AG09319 (cell line): ENCODE measurements around the gene ST6GALNAC2.
"Not testable (repeated sequence)": the region's sequence is repeated elsewhere in the genome, so short reads cannot be mapped to it uniquely, and the experiment has no call there.

Experiments
- DNase-seq: peaks from one replicate; pipeline ENCODE4 v3.0.0-alpha.2; 2010; ENCODE audit warnings: low read depth; ENCODE audit errors: extremely low read depth
- TF ChIP-seq, protein P1 (sequence below): IDR thresholded peaks from 2 replicates; pipeline ENCODE4 v1.5.1; 2011; ENCODE audit warnings: low read depth, mild to moderate bottlenecking, inconsistent platforms, low read length, moderate library complexity

The ST6GALNAC2 gene

DNA sequence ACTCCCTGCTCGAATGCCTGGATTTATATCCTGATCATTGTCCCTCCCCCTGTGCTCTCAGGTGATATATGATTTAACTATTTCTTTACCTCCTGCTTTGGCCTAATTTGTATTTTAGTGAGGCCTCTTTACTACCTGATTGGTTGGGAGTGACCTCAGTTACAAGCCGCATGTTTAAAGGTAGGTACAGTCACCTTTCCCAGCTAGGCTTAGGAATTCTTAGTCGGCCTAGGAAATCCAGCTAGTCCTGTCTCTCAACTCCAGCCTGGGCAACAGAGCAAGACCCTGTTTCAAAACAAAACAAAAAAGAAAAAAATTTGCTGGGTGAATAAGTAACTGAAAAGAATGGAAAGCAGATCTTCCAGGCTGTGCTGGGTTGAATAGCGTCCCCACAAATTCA, 26.8 kb upstream of the ST6GALNAC2 start:
- no peak for DNase-seq
- TF ChIP-seq, protein P1, sequence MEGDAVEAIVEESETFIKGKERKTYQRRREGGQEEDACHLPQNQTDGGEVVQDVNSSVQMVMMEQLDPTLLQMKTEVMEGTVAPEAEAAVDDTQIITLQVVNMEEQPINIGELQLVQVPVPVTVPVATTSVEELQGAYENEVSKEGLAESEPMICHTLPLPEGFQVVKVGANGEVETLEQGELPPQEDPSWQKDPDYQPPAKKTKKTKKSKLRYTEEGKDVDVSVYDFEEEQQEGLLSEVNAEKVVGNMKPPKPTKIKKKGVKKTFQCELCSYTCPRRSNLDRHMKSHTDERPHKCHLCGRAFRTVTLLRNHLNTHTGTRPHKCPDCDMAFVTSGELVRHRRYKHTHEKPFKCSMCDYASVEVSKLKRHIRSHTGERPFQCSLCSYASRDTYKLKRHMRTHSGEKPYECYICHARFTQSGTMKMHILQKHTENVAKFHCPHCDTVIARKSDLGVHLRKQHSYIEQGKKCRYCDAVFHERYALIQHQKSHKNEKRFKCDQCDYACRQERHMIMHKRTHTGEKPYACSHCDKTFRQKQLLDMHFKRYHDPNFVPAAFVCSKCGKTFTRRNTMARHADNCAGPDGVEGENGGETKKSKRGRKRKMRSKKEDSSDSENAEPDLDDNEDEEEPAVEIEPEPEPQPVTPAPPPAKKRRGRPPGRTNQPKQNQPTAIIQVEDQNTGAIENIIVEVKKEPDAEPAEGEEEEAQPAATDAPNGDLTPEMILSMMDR = no peak

DNA sequence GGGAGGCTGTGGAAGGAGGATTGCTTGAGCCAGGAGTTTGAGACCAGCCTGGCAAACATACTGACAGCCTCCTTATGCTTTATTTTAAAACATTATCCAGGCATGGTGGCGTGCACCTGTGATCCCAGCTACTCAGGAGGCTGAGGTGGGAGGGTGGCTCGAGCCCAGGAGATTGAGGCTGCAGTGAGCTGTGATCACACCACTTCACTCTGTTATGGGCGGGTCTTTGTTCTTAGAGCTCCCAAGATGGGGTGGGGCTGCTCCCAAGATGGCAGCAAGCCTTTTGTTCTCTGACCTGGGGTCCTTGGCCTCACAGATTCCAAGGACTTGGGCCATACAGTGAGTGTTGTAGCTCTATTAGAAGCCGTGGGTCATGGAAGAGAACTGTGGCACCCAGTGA, 26.1 kb upstream of the ST6GALNAC2 start:
- no peak for DNase-seq
- TF ChIP-seq, protein P1 = no peak

DNA sequence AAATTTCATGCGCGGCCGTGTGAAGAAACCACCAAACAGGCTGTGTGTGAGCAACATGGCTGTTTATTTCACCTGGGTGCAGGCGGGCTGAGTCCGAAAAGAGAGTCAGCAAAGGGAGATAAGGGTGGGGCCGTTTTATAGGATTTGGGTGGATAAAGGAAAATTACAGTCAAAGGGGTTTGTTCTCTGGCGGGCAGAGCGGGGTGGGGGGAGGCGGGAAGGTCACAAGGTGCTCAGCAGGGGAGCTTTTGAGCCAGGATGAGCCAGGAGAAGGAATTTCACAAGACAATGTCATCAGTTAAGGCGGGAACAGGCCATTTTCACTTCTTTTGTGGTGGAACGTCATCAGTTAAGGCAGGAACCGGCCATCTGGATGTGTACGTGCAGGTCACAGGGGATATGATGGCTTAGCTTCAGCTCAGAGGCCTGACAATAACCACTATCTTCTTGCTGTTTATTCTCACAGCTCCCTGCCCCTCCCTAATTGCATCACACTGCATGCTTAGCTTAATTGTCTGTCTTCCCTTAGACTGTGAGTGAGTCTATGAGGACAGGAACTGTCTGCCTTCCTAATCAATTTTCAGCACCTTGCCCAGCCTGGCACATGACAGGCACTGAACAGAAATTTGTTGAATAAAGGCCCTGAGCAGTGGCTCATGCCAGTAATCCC, 25.6 kb upstream of the ST6GALNAC2 start:
- DNase-seq = not testable (repeated sequence)

DNA sequence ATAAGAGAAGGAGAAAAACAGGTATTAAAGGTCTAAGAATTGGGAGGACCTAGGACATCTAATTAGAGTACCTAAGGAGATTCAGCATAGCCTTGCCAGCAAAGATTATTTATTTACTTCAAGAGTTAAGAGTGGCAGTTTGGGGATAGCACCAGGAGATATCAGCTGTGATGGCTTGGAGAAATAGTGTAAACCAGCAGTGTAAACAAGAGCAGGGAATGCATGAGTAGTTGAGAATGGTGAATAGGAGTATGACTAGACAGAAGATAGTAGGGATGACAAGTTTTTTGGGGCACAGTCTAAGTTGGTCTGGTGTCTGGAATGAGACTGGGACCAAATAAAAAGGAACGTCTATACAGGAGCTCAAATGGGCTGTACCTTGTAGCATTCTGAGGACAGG, 21.0 kb upstream of the ST6GALNAC2 start:
- not testable (repeated sequence) for DNase-seq

DNA sequence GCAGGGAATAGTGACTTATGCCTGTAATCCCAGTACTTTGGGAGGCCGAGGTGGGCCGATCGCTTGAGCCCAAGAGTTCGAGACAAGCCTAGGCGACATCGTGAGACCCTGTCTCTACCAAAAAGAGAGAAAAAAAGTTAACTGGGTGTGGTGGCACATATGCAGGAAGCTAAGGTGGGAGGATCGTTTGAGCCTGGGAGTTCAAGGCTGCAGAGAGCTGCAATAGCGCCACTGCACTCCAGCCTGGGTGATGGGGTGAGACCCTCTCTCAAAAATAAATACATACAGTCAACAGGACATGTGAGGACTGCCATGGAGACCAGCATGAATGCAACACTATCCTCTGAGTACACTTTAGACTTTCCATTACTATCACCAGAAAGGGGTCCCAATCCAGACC, 15.4 kb upstream of the ST6GALNAC2 start:
- no peak for DNase-seq
- TF ChIP-seq, protein P1 = no peak

DNA sequence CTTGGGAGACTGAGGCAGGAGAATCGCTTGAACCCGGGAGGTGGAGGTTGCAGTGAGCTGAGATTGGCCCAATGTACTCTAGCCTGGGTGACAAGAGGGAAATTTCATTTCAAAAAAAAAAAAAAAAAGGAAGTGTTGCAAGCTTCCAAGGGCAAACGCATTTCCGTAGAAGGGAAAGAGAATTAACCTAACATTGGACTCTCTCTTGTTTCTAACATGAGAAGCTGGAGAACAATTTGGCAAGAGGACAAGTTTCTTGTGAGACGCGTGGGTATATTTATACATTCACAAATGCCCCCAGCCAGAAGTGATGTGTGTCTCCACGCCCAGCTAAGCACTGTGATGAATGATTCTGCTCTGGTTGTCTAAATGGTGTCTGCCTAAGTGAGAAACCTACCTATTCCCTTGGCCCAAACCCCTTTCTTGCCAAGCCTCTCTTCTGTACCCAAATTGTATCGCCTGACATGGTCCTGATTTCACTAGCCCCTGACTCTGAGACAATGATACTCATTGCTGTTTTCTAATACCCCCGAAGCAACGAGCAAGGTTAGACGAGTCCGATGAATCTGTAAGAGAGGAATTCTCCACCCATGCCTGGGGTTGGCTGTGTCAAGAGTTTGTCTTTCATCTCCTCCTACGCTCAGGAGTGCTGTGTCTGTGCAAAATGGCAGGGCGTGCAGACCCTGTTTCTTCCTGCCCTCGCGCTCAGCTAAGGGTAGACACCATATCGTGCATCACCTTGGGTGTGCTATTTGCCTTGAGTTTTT, 14.2 kb upstream of the ST6GALNAC2 start:
- no peak for DNase-seq
- TF ChIP-seq, protein P1 = no peak

DNA sequence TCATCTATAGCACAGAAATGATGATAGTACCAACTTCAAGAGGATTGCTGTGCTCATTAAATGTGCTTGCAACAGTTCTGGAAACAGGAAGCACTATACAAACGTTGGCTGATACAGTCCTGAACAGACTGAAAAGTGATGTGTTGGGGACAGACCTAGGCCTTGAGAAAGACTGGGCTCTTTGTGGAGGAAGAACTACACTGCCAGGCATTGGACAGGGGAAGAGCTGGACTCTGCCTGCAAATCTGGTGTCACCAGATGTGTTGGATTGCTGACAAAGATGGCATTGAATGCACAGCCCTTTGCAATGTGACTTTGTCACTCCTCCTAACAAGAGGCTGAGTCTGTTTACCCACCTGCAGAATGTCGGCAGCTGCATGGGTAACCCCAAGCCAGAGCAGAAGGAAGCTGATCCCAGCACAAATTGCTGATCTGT, 12.4 kb upstream of the ST6GALNAC2 start:
- no peak for DNase-seq
- TF ChIP-seq, protein P1 = no peak

DNA sequence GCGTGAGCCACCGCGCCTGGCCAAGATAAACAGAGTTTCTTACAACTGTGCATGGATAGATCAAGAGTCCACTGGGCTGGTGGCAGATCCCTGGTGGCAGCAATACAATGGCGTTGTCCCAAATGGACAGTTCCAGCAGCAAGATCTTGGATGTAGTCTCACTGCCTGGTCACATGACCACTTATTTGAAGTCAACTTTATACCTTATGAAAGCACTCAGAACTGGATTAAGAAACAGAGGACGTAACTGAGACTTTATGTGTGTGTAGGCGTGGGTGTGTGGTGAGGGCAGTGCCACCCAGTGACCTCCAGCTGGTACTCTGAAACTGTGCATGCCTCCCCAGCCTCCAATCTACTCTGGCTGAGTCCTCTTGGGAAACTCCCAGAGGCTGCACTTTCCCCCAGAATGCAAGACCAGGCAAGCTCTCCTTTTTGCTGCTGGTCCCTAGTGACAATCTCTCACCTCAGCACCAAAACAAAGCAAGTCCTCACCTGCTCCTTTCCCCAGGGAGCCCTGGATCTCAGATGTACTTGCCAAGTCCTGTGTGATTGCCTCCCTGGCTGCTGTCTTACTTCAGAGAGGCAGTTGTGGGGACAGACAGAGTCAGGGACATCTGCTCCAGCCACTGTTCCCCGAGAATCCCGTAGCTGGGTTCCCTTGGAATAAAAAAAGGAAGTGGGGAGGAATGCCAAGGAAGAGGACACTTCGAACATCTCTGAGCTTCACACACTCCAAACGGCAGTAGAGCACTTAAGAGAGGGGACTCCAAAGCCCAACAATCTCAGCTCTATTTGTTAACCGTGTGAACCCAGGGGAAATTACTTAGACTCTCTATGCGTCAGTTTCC, 11.7 kb upstream of the ST6GALNAC2 start:
- no peak for DNase-seq
- TF ChIP-seq, protein P1 = no peak
